ENCODE measurements around the gene CD40.

- TF ChIP-seq USF2 (IDR thresholded peaks at IDR 0.05; ENCODE audit: low read depth, low read length), result no peak
- TF ChIP-seq CTCF (conservative IDR thresholded peaks at IDR 0.05; ENCODE audit: low read depth, low read length), result no peak
- no peak for TF ChIP-seq POLR2A (IDR thresholded peaks at IDR 0.05; ENCODE audit: low read depth, low read length)
- no peak for TF ChIP-seq RAD21 (IDR thresholded peaks at IDR 0.05; ENCODE audit: low read length)
- no peak for TF ChIP-seq FOS (IDR thresholded peaks at IDR 0.05; ENCODE audit: low read depth, low read length)
- TF ChIP-seq SMC3 (IDR thresholded peaks at IDR 0.05; ENCODE audit: low read depth, low read length), result no peak
- TF ChIP-seq NFE2L2 (IDR thresholded peaks at IDR 0.05; ENCODE audit: low read depth, low read length), result no peak
- no peak for TF ChIP-seq CEBPB (IDR thresholded peaks at IDR 0.05; ENCODE audit: low read depth, low read length)
- no peak for TF ChIP-seq RFX5 (IDR thresholded peaks at IDR 0.05; ENCODE audit: low read depth, low read length)
- no peak for TF ChIP-seq BHLHE40 (IDR thresholded peaks at IDR 0.05; ENCODE audit: low read depth, low read length)
- TF ChIP-seq MAFK (IDR thresholded peaks at IDR 0.05; ENCODE audit: low read depth, low read length), result no peak
- TF ChIP-seq MXI1 (IDR thresholded peaks at IDR 0.05; ENCODE audit: borderline replicate concordance, low read depth, low read length), result no peak
Measured at GRCh38 chr20:46099491-46100287, 18.4 kb upstream of the CD40 start.

Data from IMR-90 (cell line).